ENCODE data around the gene FCRLB. TPM values are rescaled to one million over a fixed set of nuclear protein-coding genes. Genes with fewer than 3 reads are reported as not detected.
"Not testable (repeated sequence)": the region's sequence is repeated elsewhere in the genome, so short reads cannot be mapped to it uniquely, and the experiment has no call there.

The FCRLB gene
- total RNA-seq, 1 donor from 2014 or later: 1.0 TPM

DNA sequence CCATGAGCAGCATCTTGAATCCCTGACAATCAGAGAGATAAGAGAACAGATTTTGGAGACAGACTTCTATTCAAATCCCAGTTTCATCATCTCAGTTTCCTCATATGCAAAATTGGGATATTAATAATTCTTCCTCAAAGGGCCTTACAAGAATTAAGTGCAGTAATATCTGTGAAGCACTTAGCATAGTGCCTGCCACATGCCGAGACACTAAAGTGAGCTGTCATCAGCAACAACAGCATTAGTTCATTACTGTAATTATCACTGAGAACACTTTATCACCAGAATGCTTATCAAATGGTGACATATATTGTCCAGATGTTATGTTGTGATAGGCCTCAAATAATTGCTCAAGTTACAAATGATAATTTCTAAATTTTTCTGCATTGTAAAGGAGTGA is 922 bp upstream of the FCRLB start:
- no peak for DNase-seq

DNA sequence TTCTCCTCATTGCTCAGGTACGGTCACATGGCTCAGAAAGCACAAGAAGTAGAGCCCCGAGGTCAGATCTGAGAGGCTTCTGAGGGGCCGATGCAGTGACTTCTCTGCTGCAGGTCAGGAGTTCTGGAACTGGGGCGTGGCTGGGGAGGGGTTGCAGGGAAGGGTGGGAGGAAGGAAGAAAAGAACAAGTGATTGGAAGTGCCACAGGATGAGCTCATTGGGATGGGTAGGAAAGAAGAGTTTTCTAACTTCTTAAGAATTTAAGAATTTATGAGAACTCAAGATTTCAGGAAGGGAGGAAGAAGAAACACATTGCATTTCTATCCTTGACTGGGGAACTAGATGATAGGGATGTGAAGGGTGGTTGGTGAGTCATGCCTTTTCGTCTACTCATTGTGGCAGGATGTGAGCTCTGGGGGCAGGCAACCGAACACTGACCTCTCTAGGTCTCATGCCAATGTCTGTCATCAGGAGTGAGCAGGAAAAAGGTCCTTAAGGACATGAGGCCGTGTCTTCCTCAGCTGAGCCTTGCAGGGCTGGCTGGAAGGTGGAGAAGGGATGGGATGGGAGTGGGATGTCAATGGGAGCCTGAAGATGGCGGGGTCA is 497 bp downstream of the FCRLB start:
- DNase-seq: no peak

DNA sequence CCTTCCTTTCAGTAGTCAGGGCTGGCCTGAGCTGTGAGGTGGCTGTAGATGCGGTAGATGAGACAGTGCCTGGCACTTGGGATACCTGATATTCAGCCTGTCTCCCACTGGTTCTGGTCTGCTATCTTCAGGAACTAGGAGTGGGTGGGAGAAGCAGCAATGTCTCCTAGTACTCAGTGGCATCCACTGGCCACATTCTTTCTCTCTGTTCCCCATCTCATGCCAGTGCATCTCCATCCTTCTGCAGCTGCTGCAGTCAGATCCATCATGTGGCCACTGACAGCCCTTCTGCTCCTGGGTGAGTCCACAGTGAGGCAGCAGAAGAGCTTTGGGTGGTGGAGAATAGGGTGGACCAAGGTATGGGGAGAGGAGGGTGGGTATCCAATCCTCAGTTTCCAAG is 1.1 kb downstream of the FCRLB start:
- DNase-seq: no peak

DNA sequence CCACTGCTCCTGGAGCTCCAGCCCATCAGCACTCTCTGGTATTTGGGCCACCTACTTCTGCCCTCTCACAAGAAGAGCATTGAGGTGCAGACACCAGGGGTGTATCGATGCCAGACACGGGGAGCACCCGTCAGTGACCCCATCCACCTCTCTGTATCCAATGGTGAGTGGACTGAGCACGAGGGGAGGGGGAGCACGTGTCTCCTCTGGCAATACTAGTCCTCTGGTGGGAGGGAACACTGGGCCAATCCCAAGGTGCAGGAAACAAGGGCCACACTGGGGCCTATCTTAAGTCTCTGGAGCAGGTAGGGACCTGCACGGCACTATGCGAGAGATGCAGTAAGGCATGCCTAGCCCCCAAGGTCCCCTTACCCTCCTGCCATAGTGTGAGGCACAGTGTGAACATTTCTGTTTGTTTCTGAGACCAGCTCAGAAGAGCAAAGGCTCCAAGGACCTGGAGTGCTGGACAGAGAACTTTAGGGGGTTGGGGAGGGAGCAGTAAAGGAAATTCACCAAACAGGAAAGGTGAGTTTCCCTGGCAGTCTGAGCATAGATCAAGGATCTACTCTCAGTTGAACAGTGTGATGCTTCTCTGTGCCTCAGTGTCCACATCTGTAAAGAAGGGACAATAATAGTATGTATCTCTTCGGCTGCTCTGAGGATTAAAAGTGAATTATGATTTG is 2.3 kb downstream of the FCRLB start:
- DNase-seq: no peak

DNA sequence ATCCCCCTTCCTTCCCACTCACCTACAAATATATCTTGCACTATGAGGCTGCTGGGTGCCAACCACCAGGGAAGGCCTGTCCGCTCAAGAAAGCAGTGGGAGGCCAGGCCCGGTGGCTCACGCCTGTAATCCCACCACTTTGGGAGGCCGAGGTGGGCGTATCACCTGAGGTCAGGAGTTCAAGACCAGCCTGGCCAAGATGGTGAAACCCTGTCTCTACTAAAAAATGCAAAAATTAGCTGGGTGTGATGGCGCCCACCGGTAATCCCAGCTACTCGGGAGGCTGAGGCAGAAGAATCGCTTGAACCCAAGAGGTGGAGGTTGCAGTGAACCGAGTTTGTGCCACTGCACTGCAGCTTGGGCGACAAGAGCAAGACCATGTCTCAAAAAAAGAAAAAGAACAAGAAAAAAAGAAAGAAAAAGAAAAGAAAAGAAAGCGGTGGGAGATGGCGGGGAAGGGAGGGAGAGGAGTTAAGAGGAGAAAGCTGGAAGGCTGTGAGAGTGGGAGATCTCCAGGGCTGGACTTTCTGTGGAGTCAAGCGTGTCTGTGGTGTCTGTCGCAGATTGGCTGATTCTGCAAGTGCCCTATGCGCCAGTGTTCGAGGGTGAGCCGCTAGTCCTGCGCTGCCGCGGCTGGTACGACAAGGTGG is 4.0 kb downstream of the FCRLB start:
- not testable (repeated sequence) for DNase-seq

DNA sequence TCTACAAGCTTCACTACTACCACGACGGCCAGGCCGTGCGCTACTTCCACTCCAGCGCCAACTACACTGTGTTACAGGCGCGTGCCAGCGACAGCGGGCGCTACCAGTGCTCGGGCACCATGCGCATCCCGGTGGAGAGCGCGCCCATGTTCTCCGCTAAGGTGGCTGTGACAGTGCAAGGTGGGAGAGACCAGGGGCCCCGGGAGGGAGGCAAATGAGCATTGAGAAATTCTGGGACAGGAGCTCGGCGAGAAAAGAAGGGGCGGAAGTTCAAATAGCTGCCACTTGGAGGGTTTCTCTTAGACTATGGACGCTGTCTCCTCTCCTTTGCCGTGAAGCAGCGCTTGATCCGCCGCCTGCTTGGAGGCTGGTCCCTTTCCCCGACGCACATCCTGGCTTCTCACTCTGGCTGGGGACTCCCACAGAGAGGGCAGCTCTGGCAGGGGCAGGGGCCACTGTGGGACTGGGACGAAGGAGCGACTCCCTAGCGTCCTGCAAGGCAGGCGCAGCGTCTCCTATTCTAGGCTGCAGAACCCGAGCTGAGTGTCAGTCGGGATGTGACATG is 4.6 kb downstream of the FCRLB start:
- DNase-seq: peak; percentile 47

DNA sequence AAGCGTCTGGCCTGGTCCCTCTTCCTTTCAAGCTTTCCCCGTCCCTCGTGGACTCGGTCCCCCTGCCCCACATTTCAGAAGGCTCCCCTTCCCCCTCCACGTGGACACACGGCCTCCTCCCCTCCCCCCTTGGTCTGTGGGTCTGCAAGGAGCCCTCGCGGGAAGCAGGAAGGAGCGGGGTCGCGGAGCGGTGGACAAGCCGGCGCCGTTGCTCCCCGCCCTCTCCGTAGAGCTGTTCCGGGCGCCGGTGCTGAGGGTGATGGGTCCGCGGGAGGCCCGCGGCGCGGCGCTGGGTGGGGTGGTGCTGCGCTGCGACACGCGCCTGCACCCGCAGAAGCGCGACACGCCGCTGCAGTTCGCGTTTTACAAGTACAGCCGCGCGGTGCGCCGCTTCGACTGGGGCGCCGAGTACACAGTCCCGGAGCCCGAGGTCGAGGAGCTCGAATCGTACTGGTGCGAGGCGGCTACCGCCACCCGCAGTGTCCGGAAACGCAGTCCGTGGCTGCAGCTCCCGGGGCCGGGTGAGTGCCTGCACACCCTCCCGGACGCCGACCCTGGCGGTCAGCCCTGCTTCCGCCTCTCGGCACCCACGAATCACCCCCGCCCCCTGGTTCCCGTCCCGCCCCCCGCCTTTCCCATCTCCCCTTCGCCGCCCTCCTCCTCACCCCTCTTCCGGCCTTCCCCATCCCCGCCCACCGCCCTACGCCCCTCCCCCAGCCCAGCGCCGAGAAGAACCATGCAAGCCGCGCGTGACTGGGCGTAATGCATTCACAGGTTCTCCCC is 5.3 kb downstream of the FCRLB start:
- peak; percentile 94 for DNase-seq

DNA sequence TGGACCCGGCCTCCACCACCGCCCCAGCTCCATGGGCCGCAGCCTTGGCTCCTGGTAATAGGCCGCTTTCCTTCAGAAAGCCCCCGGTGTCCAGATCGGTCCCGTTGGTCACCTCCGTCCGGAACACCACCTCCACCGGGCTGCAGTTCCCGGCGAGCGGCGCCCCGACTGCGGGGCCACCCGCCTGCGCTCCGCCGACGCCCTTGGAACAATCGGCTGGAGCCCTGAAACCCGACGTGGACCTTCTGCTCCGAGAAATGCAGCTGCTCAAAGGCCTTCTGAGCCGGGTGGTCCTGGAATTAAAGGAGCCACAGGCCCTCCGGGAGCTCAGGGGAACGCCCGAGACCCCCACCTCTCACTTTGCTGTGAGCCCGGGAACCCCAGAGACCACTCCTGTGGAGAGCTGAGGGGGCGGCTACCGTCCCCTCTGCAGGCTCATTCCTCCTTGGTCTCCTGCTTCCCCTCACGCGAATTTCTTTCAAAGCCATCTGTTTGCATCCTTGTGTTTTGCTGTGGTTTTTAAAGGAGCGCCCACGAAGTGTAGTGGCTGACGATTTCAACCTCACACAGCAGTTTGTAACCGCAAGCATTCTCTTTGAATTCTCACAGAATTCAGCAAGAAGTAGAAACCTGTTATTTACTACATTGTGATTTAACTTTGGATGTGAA is 6.0 kb downstream of the FCRLB start:
- DNase-seq: peak; percentile 37

DNA sequence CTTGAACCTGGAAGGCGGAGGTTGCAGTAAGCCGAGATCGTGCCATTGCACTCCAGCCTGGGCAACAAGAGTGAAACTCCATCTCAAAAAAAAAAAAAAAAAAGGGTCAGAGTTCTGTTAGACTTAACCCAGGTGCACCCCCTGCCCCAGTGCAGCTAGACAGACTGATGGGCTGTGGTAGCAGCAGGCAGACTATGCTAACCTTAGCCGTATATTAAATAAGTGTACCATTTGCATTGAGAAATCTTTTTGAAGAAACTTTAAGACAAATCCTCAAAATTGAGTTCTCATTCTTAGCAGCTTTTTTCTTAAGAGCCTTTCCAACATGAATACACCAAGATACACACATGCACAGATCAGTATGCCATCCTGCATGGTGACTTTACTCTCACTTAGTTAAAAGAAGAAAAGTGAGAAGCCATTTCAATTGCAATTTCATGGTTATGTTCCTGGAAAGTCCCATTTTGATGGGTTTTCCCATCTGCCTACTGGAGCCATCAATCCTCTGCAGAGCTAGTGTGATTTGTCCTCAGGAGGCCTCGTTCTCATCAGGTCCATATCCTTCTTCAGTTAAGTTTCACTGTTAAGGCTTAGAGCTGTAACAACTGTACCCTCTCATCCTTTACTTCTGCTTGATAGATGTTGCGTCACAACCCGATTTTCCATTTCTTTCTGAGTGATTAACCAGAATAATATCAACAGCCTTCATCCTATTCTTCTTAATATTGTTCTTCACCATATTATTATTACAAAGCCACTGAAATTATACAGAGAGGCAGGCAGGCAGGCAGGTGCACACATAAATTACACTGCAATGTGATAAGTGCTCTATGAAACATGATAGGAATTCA is 7.3 kb downstream of the FCRLB start:
- DNase-seq: no peak

DNA sequence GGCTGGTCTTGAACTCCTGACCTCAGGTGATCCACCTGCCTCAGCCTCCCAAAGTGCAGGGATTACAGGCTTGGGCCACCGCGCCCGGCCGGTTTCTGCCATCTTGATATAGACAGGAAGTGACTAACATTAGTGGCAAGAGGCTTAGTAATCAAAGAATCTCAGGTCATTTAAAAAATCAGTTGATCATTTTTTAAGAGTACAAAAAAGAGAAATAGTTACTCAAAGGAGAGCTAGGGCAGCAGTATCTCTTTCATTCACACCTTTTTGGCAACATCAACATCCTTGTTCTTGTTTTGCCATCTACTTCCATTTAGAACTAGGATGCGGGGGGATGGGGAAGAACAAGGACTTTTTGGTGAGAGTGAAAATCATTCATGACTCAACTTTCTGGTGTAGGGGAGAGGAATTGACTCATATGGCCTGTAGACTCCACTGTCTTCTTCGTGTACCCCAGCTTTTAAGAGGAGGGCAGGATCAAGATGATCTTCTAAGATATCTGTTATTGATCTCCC is 8.8 kb downstream of the FCRLB start:
- DNase-seq: no peak

DNA sequence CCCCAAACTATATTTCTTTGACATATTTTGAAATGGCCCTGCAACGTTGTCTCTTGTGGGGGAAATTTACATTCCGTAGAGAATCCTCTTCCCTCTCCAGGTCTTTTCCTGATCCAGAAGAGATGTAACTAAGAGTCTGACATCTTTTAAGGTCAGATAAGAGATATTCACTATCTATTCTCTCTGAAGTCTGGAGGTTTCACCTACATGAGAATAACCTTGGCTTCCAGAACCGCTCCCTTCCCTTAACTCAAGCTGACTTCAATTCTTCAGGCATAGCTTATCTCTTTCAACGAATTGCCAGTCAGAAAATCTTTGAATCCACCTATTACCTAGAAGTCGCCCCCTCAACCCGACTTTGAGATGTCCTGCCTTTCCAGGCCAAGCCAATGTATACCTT is 9.9 kb downstream of the FCRLB start:
- no peak for DNase-seq

DNA sequence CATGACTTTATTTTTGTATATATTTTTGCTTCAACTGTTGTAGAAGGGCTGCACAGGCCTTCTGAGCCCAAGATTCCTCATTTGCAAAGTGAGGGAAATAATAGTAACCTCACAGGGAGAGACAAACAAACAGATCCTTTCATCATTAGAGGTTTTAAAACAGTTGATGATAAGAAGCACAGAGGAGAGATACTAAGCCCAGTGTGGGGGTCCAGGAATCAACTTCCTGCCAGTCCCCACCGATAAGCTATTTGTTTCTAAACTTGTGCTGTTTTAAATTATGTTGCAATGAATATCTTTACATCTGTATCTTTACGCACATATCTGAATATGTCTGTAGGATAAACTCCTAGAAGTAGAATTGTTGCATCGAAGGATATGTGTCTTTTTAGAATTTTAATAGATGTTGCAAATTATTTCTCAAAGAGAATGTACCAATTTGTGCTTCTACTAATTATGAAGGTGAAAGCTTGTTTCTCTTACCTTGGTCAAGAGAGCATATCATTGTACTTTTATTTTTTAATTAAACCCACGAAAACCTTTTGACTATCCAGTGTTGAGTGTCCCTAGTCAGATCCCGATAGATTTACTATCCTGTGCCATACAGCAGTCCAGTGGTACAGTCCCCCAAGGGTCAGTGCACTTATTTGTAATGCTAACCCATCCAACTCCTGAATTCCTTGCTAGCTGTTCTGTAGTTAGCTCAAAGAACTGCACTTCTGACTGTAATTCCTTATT is 10.8 kb downstream of the FCRLB start:
- DNase-seq: no peak

DNA sequence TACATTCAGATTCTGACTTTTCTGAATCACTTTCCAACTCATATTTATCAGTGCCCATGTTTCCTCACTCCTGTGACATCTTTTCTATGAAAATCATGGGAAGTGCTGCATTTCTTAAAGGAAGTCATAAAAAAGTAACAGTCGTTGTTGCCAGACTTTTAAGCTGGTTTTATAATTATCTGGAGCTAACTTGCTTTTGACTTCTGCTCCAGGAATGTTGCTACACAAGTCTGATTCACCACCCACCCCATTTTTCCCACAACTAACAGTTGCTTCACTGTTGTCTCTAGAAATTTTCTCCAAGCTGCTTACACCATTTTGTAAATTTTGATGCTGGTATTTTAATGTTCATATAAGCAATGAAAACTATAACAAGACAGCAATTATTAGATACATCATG is 12.2 kb downstream of the FCRLB start:
- DNase-seq: no peak

DNA sequence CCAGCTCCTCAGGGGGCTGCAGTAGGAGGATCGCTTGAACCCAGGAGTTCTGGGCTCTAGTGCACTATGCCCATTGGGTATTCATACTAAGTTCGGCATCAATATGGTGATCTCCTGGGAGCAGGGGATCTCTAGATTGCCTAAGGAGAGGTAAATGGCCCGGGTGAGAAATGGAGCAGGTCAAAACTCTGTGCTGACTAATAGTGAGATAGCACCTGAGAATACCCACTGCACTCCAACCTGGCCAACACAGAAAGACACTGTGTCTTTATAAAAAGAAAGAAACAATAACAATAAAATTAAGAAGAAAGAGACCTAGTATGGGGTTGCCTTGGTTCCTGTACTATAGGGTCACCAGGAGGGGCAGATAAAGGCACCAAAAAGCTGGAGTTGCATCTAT is 14.5 kb downstream of the FCRLB start:
- no peak for DNase-seq

DNA sequence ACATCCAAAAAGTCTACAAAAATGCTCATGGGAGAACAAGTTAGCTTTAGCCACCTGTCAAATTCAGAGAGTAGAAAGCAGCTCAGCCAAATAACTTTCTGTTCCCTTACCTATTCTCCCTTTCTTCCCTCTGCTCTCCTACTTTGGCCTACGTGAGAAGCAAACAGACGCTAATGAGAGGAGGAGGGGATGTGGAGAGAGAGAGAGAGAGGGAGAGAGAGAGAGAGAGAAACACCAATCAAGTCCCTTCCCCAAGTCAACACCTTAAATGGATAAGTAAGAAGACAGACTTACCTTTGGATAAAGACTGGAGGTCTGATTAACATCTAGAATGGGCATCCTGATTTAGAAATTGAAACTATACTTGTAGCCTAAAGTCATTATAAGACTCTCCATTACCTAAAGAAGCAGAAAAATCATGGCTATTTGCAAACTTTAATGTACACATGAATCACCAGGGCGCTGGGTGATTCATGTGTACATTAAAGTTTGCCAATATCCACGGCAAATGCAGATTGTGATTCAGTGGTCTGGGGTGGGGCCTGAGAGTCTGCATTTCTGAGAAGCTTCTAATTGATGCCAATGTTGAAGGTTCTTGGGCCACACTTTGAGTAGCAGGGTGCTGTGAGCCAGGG is 15.1 kb downstream of the FCRLB start:
- DNase-seq: no peak

DNA sequence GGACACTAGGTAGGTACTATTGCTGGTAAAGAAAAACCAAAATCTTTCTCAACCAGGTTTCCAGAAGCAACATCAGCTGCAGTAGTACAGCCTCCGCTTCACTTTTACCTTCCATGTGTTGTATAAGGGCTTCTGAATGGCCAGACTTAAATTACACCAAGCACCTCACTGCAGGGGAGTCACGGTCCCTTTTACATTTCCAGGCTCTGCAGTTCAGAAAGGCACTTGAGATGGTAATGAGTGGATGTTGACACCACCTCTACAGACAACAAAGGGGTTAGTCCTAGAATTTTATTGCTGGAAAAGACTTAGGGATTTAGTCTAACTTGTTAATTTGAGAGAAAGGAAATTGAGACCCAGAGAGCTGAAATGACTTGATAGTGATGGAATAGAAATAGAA is 16.3 kb downstream of the FCRLB start:
- DNase-seq: no peak

DNA sequence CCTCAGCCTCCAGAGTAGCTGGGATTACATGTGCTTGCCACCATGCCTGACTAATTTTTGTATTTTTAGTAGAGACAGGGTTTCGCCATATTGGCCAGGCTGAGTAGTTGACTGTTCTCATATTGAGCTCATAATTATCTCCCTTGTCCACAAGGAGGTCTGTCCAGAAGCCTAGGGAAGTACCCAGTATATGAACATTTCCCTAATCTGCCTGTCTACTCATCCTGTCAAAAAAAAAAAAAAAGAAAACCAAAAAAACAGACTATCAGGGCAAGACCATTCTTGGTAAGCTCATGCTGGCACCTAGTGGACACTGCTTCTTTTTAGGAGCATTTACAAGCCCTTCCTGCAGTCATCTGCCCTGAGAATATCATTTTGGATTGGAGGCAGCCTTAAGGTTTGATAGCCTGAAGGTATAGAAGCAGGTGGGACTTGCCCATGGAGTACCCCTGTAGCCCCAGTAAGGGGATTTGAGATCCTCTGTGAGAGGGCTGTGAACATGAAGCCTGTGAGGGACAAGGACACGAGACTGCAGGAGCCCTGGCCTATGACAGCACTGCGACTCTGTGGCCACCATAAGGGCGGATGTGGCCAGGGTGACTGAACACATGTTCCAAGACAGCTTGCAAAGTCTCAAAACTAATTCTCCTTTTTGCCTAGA is 17.4 kb downstream of the FCRLB start:
- DNase-seq: peak; percentile 40

DNA sequence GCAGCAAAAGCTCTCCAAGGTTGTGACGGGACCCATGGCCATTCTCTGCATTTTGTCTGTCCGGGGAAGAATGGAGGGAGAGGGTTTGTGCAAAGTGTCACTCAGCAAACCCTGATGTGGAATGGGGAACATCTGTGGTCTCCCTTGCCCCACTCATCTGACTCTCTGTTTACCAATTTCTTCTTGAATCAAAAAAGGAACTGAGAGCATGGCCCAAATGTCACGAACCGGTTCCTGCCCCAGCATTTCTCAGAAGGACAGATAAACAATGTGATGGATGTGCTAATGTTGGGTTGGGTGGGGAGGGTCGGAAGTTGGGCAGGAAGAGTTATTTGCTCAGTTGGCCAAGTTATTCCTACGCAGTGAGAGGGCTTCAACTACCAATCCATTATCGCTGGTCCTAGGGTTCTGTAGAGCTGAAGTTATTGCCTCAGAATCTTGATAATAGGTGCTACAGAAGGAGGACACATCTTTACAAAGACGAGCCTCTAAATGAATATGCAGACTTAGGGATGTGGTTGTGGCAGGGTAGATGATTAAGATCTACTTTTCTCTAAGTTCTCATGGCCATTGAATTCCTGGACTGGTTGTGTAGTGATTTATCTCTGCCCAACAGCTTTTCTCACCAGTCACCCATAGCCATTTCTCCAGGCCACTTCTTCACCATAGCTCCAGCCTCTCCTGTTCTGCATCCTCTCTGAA is 18.7 kb downstream of the FCRLB start:
- no peak for DNase-seq

All from tongue (tissue), 2 donors.